WERI-Rb-1 (cell line): Measurements from ENCODE around the gene CAMK2B.

Source experiments
- DNase-seq: peaks from one replicate; pipeline ENCODE4 v3.0.0-alpha.2; 2020
- H3K27ac ChIP-seq: fragments of 250-450 bp; sonication (Bioruptor Pico); 2 replicates; pipeline ENCODE4 v1.5.1; 2020; ENCODE audit warnings: mild to moderate bottlenecking, moderate library complexity
- H3K27me3 ChIP-seq: fragments of 250-450 bp; sonication (Bioruptor Pico); 2 replicates; pipeline ENCODE4 v1.5.1; 2021; ENCODE audit warnings: mild to moderate bottlenecking, low read depth, moderate library complexity; ENCODE audit not compliant: insufficient read depth, severe bottlenecking
- H3K36me3 ChIP-seq: fragments of 250-450 bp; sonication (Bioruptor Pico); 2 replicates; pipeline ENCODE4 v1.5.1; 2020; ENCODE audit warnings: mild to moderate bottlenecking, moderate library complexity
- H3K4me3 ChIP-seq: 2 replicates; pipeline ENCODE4 v1.5.1; 2011; ENCODE audit warnings: low read depth, mild to moderate bottlenecking, control low read depth, low read length
- H3K9me3 ChIP-seq: fragments of 250-450 bp; sonication (Bioruptor Pico); 2 replicates; pipeline ENCODE4 v1.5.1; 2021; ENCODE audit warnings: mild to moderate bottlenecking, moderate library complexity; ENCODE audit not compliant: severe bottlenecking
- TF ChIP-seq, protein P1 (sequence below): IDR thresholded peaks from 2 replicates; pipeline ENCODE4 v1.5.1; 2011; ENCODE audit warnings: low read depth, mild to moderate bottlenecking, control low read depth, inconsistent platforms, low read length

Gene CAMK2B

DNA sequence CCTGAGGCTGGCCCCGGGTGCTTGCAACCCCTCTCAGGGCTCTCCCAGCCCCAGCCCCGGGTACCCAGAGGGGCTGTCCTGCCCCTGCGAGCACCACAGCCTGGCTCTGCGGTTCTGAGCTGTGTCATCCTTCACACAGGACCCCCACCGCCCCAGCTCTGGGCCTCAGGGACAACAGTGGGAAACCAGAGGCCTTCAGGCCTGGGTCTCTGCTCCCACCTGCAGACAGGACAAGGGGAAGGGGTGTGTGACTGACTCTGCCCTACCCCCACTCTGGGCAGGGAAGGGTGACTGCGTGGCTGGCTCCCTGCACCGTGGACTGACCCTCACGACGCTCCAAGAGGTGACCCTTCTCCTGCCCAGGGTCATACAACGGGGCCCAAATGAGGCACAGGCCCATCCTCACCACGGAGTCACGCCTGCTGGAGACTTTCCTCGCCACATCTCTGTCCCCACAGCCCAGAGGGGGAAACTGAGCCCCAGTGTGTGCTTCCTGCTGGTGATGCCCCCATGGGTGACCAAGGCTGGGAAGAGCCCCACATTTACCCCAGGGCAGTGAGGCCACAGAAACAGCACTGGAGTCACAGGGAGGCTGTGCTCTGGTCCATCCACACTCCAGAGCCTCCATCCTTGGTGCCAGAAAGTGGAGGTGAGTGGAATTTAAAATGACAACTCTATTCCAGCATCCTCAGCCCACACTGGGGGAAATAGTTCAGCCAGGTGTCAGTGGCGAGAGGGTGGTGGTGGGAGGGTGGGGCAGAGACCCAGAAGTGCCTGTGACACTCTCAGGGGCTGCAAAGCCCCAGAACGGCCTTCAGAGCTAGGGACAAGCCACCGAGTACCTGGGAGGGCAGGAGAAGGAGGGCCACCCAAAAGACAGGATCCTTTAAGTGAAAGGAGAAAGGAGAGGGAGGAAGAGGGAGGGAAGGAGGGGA, 13.6 kb downstream of the CAMK2B start:
- Histone ChIP-seq H3K9me3 (no peaks in the 10 kb centered on the region), H3K27me3 (no peaks in the 10 kb centered on the region), H3K27ac (no peak overlapping the region), H3K36me3 (no peaks in the 10 kb centered on the region), H3K4me3 (no peak overlapping the region)
- no peak for DNase-seq
- TF ChIP-seq, protein P1, sequence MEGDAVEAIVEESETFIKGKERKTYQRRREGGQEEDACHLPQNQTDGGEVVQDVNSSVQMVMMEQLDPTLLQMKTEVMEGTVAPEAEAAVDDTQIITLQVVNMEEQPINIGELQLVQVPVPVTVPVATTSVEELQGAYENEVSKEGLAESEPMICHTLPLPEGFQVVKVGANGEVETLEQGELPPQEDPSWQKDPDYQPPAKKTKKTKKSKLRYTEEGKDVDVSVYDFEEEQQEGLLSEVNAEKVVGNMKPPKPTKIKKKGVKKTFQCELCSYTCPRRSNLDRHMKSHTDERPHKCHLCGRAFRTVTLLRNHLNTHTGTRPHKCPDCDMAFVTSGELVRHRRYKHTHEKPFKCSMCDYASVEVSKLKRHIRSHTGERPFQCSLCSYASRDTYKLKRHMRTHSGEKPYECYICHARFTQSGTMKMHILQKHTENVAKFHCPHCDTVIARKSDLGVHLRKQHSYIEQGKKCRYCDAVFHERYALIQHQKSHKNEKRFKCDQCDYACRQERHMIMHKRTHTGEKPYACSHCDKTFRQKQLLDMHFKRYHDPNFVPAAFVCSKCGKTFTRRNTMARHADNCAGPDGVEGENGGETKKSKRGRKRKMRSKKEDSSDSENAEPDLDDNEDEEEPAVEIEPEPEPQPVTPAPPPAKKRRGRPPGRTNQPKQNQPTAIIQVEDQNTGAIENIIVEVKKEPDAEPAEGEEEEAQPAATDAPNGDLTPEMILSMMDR: no peak

DNA sequence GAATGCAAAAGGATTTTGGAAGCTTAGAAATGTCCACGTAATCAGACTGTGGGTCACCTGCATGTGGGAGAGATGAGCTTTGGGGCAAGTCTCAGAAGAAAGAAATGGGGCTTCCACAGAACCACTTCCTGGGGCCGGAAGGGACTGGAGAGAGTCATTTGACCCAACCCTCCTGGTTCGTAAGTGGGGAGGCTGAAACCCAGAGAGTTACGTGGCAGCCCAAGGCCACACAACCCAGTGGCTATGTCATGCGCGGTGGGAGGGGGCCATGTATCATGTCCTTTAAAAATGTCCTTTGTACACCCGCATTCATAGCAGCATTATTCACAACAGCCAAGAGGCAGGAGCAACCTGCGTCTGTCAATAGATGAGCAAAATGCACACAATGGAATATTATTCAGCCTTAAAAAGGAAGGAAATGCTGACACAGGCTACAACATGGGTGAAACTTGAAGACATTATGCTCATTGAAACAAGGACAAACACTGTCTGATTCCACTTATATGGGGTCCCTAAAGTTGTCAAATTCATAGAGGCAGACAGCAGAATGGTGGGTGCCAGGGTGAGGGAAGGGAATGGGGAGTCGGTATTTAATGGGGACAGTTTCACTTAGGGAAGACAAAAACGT, 15.1 kb downstream of the CAMK2B start:
- Histone ChIP-seq H3K27me3 (no peaks in the 10 kb centered on the region), H3K27ac (no peak overlapping the region), H3K4me3 (no peak overlapping the region), H3K9me3 (no peaks in the 10 kb centered on the region), H3K36me3 (no peaks in the 10 kb centered on the region)
- DNase-seq: no peak
- TF ChIP-seq, protein P1: no peak

DNA sequence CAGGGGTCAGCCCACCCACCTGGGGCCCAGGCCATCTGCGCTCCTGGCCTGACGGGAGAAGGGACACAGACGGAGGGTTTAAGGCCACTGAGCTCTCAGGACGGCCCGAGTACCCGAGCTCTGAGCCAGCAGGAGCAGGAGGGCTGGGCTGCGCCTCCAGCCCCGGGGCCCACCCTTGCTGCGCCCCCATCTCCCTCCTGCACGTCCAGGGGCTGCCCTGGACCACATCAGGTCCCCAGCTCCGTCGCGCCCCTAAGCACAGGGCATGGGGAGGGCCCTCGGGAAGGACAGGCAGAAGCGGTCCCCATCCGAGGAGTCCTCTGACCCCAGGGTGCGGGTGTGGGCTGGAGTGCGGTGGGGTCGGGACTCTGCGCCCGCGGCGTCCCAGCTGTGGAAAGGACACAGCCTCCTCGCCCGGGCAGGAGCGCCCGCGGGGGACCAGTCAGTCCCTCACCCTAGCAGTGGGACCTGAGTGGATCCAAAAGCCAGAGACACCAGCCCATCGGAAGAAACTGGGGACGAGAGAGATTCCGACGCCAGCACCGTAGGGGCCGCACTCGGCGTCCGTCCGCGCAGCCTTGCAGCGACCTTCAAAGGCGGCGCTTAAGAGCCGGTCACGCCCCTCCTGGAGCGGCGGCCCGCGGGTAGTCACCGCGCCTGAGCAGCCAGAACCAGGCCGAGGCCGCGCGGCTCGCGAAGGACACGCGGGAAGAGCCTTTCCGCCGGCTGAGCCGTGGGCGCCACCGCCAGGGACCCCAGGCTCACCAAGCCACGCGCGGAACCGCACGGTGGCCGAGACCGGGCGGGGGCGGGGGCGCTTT, 15.9 kb downstream of the CAMK2B start:
- Histone ChIP-seq H3K27me3 (no peaks in the 10 kb centered on the region), H3K4me3 (no peak overlapping the region), H3K9me3 (no peaks in the 10 kb centered on the region), H3K27ac (no peak overlapping the region), H3K36me3 (no peaks in the 10 kb centered on the region)
- DNase-seq: no peak
- TF ChIP-seq, protein P1: no peak

DNA sequence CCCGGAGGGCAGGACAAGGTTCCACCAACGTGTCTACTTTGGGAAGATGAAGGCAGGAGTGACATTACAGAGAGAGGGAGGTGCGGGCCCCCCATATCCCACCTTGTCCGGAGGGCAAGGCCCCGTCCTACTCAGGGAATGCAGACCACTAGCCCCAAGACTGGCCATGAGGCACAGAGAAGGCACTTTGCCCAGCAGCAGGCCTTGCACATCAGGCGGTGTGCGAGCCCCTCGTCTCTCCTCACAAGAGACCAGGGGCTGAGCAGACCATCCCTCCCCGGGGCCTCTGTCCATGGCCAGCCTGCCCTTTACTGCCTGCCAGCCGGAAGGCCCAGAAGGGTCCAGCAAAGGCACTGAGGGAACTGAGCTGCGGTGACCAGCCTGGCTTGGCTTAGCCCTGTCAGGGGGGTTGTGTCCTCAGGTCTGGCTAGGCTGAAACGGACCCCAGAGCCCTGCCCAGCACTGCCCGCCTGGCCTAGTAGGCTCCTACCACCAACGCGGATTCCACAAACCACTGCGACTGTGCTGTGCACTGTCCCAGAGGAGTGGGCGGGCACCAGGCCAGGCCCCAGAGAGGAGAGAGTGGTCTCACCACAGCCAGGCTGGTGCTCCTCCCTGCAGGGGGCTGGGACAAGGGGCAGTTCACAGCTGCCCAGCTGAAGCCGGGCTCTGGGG, 16.7 kb downstream of the CAMK2B start:
- TF ChIP-seq, protein P1: no peak
- no peak overlapping the region for H3K4me3 ChIP-seq
- no peak overlapping the region for H3K27ac ChIP-seq
- H3K9me3 ChIP-seq: no peaks in the 10 kb centered on the region
- DNase-seq: no peak
- no peaks in the 10 kb centered on the region for H3K27me3 ChIP-seq
- no peaks in the 10 kb centered on the region for H3K36me3 ChIP-seq

DNA sequence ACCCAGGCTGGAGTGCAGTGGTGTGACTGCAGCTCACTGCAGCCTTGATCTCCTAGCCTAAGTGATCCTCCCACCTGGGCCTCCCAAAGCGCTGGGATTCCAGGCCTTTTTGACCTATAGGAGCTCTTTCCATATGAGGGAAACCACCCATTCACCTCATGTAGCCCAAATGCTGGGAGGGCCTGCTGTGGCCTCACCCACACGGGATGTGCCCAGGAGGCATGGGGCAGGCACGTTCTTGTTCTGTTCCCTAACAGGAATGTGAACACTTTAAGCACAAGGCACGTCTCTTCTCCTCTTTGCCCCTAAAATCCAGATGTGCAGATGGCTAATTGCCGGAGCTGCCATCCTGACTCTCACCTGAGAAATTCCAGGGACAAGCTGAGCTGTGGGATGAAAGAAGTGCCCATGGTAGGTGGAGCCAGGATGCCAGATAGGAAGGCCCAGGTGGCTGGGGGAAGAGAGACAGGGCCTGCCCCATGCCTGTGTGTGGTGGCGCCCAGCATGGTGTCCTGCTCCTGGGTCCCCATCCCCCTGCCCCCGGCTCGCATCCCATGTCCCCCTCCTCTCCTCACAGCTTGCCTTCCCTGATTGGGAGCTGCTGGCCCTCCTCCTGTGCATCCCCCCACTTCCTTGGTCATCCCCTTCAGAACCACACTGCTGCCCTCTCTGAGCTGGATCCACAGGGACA, 17.3 kb downstream of the CAMK2B start:
- no peak overlapping the region for H3K27ac ChIP-seq
- H3K9me3 ChIP-seq: no peaks in the 10 kb centered on the region

More for the DNA sequence above, 17.3 kb downstream of the CAMK2B start:
- Histone ChIP-seq H3K27me3 (no peaks in the 10 kb centered on the region), H3K36me3 (no peaks in the 10 kb centered on the region), H3K4me3 (no peak overlapping the region)
- DNase-seq: no peak
- TF ChIP-seq, protein P1: no peak
